GM12878 (cell line): ENCODE data around the gene SERPINI1. TPM values are rescaled to one million over a fixed set of nuclear protein-coding genes. Genes with fewer than 3 reads are reported as not detected.

Experiments
- BACH1 ChIP-seq: fragments of 450-650 bp; IDR thresholded peaks from 2 replicates; pipeline ENCODE4 v1.6.1; 2017; ENCODE audit warnings: mild to moderate bottlenecking, borderline replicate concordance
- BMI1 ChIP-seq: fragments of 450-650 bp; IDR thresholded peaks from 2 replicates; pipeline ENCODE4 v1.6.1; 2016; ENCODE audit warnings: mild to moderate bottlenecking, moderate library complexity, borderline replicate concordance
- BRCA1 ChIP-seq: IDR thresholded peaks from 2 replicates; pipeline ENCODE4 v1.6.1; 2011; ENCODE audit warnings: low read depth, low read length, improper control_type of control experiment
- CBX5 ChIP-seq: sonication (generic); IDR thresholded peaks from 2 replicates; pipeline ENCODE4 v1.6.1; 2016; ENCODE audit warnings: low read depth, moderate library complexity, mild to moderate bottlenecking, inconsistent platforms
- CREB1 ChIP-seq: IDR thresholded peaks from 2 replicates; pipeline ENCODE4 v1.6.1; 2012; ENCODE audit warnings: low read depth, mild to moderate bottlenecking, inconsistent platforms
- CREM ChIP-seq: IDR thresholded peaks from 2 replicates; pipeline ENCODE4 v1.6.1; 2014; ENCODE audit warnings: antibody characterized with exemption, low read depth
- GABPA ChIP-seq: IDR thresholded peaks from 2 replicates; pipeline ENCODE4 v1.6.1; 2014; ENCODE audit warnings: antibody characterized with exemption, low read depth, mild to moderate bottlenecking, inconsistent platforms
- HDAC2 ChIP-seq: fragments of 200-600 bp; sonication (generic); IDR thresholded peaks from 2 replicates; pipeline ENCODE4 v1.6.1; 2017
- HDAC6 ChIP-seq: fragments of 200-600 bp; sonication (generic); IDR thresholded peaks from one replicate; pipeline ENCODE4 v1.8.0; 2017; ENCODE audit warnings: antibody characterized with exemption; ENCODE audit not compliant: unreplicated experiment
- IKZF1 ChIP-seq: fragments of 450-650 bp; conservative IDR thresholded peaks from 2 replicates; pipeline ENCODE4 v1.6.1; 2017; ENCODE audit warnings: antibody characterized with exemption, mild to moderate bottlenecking
- IKZF2 ChIP-seq, 2 experiments: fragments of 450-650 bp; IDR thresholded peaks; 2 replicates each; pipeline ENCODE4 v1.6.1; 2017; ENCODE audit warnings: mild to moderate bottlenecking in 2 of 2, moderate library complexity in 2 of 2
- IRF3 ChIP-seq: fragments of 450-650 bp; IDR thresholded peaks from 2 replicates; pipeline ENCODE4 v1.6.1; 2014; ENCODE audit warnings: mild to moderate bottlenecking
- MTA2 ChIP-seq: fragments of 450-650 bp; IDR thresholded peaks from 2 replicates; pipeline ENCODE4 v1.6.1; 2016; ENCODE audit warnings: low read depth, mild to moderate bottlenecking, moderate library complexity
- MTA3 ChIP-seq: IDR thresholded peaks from 2 replicates; pipeline ENCODE4 v1.6.1; 2012; ENCODE audit warnings: low read length, inconsistent platforms, borderline replicate concordance
- MYC ChIP-seq: IDR thresholded peaks from 2 replicates; pipeline ENCODE4 v1.6.1; 2011; ENCODE audit warnings: mild to moderate bottlenecking, low read length, moderate library complexity, inconsistent platforms; ENCODE audit not compliant: insufficient read depth, insufficient replicate concordance, insufficient read length, severe bottlenecking
- NBN ChIP-seq: fragments of 450-650 bp; IDR thresholded peaks from 2 replicates; pipeline ENCODE4 v1.6.1; 2016
- NFIC ChIP-seq: IDR thresholded peaks from 2 replicates; pipeline ENCODE4 v1.6.1; 2012; ENCODE audit warnings: low read depth, mild to moderate bottlenecking, inconsistent platforms, low read length, moderate library complexity
- NR2C2 ChIP-seq: IDR thresholded peaks from 2 replicates; pipeline ENCODE4 v1.6.1; 2011; ENCODE audit warnings: borderline replicate concordance, low read depth; ENCODE audit not compliant: control insufficient read depth, insufficient read length
- PKNOX1 ChIP-seq: fragments of 450-650 bp; IDR thresholded peaks from 2 replicates; pipeline ENCODE4 v1.6.1; 2016; ENCODE audit warnings: mild to moderate bottlenecking
- SIX5 ChIP-seq: IDR thresholded peaks from 2 replicates; pipeline ENCODE4 v1.6.1; 2011; ENCODE audit warnings: mild to moderate bottlenecking, low read depth, low read length, moderate library complexity; ENCODE audit not compliant: severe bottlenecking
- SPI1 ChIP-seq: IDR thresholded peaks from 2 replicates; pipeline ENCODE4 v1.6.1; 2011; ENCODE audit warnings: low read depth, mild to moderate bottlenecking, low read length, moderate library complexity, borderline replicate concordance; ENCODE audit not compliant: insufficient read depth
- SREBF2 ChIP-seq: IDR thresholded peaks from 2 replicates; pipeline ENCODE4 v1.6.1; 2012; ENCODE audit warnings: mild to moderate bottlenecking, low read length
- STAT1 ChIP-seq: fragments of 450-650 bp; conservative IDR thresholded peaks from 2 replicates; pipeline ENCODE4 v1.6.1; 2014; ENCODE audit warnings: antibody characterized with exemption, mild to moderate bottlenecking
- TBL1XR1 ChIP-seq: IDR thresholded peaks from 2 replicates; pipeline ENCODE4 v1.6.1; 2012; ENCODE audit warnings: low read depth, low read length, improper control_type of control experiment
- TCF3 ChIP-seq: IDR thresholded peaks from 2 replicates; pipeline ENCODE4 v1.6.1; 2012; ENCODE audit warnings: low read depth, mild to moderate bottlenecking, low read length, borderline replicate concordance; ENCODE audit not compliant: insufficient read depth
- WRNIP1 ChIP-seq: IDR thresholded peaks from 2 replicates; pipeline ENCODE4 v1.6.1; 2011; ENCODE audit warnings: low read depth, low read length, improper control_type of control experiment, borderline replicate concordance
- ZNF384 ChIP-seq: IDR thresholded peaks from 2 replicates; pipeline ENCODE4 v1.6.1; 2012; ENCODE audit warnings: low read depth, mild to moderate bottlenecking, low read length, improper control_type of control experiment, borderline replicate concordance
- polyA plus RNA-seq, 11 experiments: library from polyadenylated mRNA; depleted of rRNA in 4 of 11; unstranded in 6 of 11; stranded (reverse) in 5 of 11; fragments of >200 nt; fragmentation: Nextera tagmentation in 4 of 11; fragmentation: Illumina TruSeq in 1 of 11; extraction: Ambion mirVana in 4 of 11; extraction: Trizol in 1 of 11; gene quantifications; 1 replicate in 1 of 11; 2 replicates in 10 of 11; pipeline versions ENCODE4 v1.2.1 to v1.2.3, GENCODE V29; 2011 to 2016; ENCODE audit warnings: inconsistent platforms in 2 of 11, missing spikeins in 2 of 11, low read depth in 1 of 11
- total RNA-seq, 4 experiments: library from RNA; depleted of rRNA in 3 of 4; stranded (reverse); fragments of >200 nt in 3 of 4; fragmentation: Illumina TruSeq in 1 of 4; extraction: Trizol in 1 of 4; gene quantifications; 2 replicates each; pipeline versions ENCODE4 v1.2.1 to v1.2.3, GENCODE V29; 2013 to 2021
- TF ChIP-seq, protein P1 (sequence below): fragments of 450-650 bp; IDR thresholded peaks from 2 replicates; pipeline ENCODE4 v1.6.1; 2016; ENCODE audit warnings: mild to moderate bottlenecking
- TF ChIP-seq, protein P2 (sequence below): IDR thresholded peaks from 2 replicates; pipeline ENCODE4 v1.6.1; 2012; ENCODE audit warnings: low read depth, low read length, improper control_type of control experiment

Gene SERPINI1
- total and polyA plus RNA-seq, 10 of the 15 experiments (the other 5 are each of a cell fraction or from before 2014, with no cell fraction given): 1.5 to 7.6 (median 3.6) TPM

- TF ChIP-seq IKZF1 (peak; percentile 96), CBX5 (no peak), TCF3 (no peak), CREM (peak; percentile 87), BRCA1 (no peak), WRNIP1 (no peak), NBN (no peak), MYC (peak; percentile 15), CREB1 (peak; percentile 90), IKZF2 (IDR thresholded peaks at IDR 0.05) (peak in 1 of 2 experiments; percentile 24; a peak in 2 of 4 replicates), SREBF2 (no peak), STAT1 (no peak; the same call in 1 of the 2 replicates), IRF3 (no peak), GABPA (peak; percentile 92), PKNOX1 (peak; percentile 89), HDAC6 (no peak), SPI1 (no peak; the same call in 1 of the 2 replicates), BMI1 (no peak), NR2C2 (no peak), HDAC2 (no peak), MTA3 (no peak), BACH1 (no peak), SIX5 (peak; percentile 94), MTA2 (no peak), TBL1XR1 (peak; percentile 74), ZNF384 (no peak), NFIC (no peak)
- TF ChIP-seq, protein P1, sequence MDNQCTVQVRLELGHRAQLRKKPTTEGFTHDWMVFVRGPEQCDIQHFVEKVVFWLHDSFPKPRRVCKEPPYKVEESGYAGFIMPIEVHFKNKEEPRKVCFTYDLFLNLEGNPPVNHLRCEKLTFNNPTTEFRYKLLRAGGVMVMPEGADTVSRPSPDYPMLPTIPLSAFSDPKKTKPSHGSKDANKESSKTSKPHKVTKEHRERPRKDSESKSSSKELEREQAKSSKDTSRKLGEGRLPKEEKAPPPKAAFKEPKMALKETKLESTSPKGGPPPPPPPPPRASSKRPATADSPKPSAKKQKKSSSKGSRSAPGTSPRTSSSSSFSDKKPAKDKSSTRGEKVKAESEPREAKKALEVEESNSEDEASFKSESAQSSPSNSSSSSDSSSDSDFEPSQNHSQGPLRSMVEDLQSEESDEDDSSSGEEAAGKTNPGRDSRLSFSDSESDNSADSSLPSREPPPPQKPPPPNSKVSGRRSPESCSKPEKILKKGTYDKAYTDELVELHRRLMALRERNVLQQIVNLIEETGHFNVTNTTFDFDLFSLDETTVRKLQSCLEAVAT: peak; percentile 92
- TF ChIP-seq, protein P2, sequence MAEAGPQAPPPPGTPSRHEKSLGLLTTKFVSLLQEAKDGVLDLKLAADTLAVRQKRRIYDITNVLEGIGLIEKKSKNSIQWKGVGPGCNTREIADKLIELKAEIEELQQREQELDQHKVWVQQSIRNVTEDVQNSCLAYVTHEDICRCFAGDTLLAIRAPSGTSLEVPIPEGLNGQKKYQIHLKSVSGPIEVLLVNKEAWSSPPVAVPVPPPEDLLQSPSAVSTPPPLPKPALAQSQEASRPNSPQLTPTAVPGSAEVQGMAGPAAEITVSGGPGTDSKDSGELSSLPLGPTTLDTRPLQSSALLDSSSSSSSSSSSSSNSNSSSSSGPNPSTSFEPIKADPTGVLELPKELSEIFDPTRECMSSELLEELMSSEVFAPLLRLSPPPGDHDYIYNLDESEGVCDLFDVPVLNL: peak; percentile 53; the same call in 1 of the 2 replicates
Measured at GRCh38 chr3:167734498-167735232, 856 bp upstream of the SERPINI1 start, which contains the start of gene PDCD10 (continued).
